Muscle of leg (tissue), 11 donors: ENCODE data around the gene SCGB2A2. TPM values are rescaled to one million over a fixed set of nuclear protein-coding genes. Genes with fewer than 3 reads are reported as not detected.

Source experiments
- DNase-seq: peaks from one replicate; pipeline ENCODE4 v3.0.0; 2013
- H3K27ac ChIP-seq: one replicate; pipeline ENCODE4 v1.5.1; 2013; ENCODE audit warnings: mild to moderate bottlenecking, low read length, control low read depth
- H3K27me3 ChIP-seq: one replicate; pipeline ENCODE4 v1.6.1; 2013; ENCODE audit warnings: low read length; ENCODE audit not compliant: control insufficient read depth, insufficient read depth
- H3K36me3 ChIP-seq: one replicate; pipeline ENCODE4 v1.6.1; 2013; ENCODE audit warnings: low read length; ENCODE audit not compliant: control insufficient read depth, insufficient read depth
- H3K4me1 ChIP-seq: one replicate; pipeline ENCODE4 v1.6.1; 2013; ENCODE audit warnings: low read length; ENCODE audit not compliant: control insufficient read depth, insufficient read depth
- H3K4me3 ChIP-seq: one replicate; pipeline ENCODE4 v1.5.1; 2013; ENCODE audit warnings: low read length, control low read depth
- H3K9me3 ChIP-seq: replicated peaks from 2 replicates; pipeline ENCODE4 v1.6.1; 2013; ENCODE audit warnings: low read depth, low read length; ENCODE audit not compliant: control insufficient read depth
- WGBS: methylation state at CpG from one replicate; pipeline ENCODE4 v1.1.5; 2013; ENCODE audit warnings: missing lambda C conversion rate; ENCODE audit not compliant: insufficient coverage; 5-methylcytosine and 5-hydroxymethylcytosine counted together
- polyA plus RNA-seq, 8 donors: library from polyadenylated mRNA; unstranded; fragments of 120-200 nt; gene quantifications; one replicate each; pipeline versions ENCODE4 v1.2.1 to v1.2.3, GENCODE V29; 2013; ENCODE audit warnings: inconsistent platforms in 1 of 8, low replicate concordance in 1 of 8; ENCODE audit not compliant: insufficient read length in 8 of 8, insufficient read depth in 1 of 8
- total RNA-seq: library from RNA; stranded (reverse); fragments of 120-200 nt; gene quantifications from one replicate; pipeline ENCODE4 v1.2.4, GENCODE V29; 2013

SCGB2A2 gene
- total and polyA plus RNA-seq, 9 donors = 0.38 TPM; not detected in 8

- peak; percentile 37 for DNase-seq
- Histone ChIP-seq H3K4me1 (no peaks in the 10 kb centered on the region), H3K4me3 (no peak overlapping the region), H3K36me3 (no peaks in the 10 kb centered on the region), H3K27me3 (peaks cover 5% of the 10 kb centered on the region), H3K9me3 (no peaks in the 10 kb centered on the region), H3K27ac (no peak overlapping the region)
- 36% methylated on average over 2 of the region's 2 CpGs for WGBS
Observed at GRCh38 chr11:62295504-62295903, 25.5 kb downstream of the SCGB2A2 start.

DNA sequence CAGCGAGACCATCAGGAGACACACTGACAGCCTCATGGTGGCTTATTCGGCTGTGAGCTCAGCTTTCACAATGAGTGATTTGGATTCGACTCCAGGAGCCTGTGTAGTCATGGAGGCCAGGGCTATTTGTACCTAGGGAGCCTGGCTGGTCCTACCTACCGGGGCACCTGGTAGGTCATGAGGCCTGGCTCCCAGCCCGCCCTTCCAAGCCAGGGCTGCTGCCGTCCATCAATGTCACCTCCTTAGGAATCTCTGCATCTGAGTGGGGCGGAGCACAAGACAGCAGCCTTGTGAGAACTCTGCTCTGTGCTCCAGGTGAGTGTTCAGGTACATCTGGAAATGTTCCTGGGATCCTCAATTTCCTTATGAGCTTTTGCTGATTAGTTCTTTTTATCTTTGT lies 29.0 kb downstream of the SCGB2A2 start, which contains the start of gene SCGB1D4:
Gene SCGB1D4, minus strand, starts transcription at position 101 of the 400 bp plus-strand sequence. Its CDS starts 65 bp downstream, at position 36.
- no peaks in the 10 kb centered on the region for H3K9me3 ChIP-seq
- H3K27me3 ChIP-seq = peaks cover 5% of the 10 kb centered on the region
- no peaks in the 10 kb centered on the region for H3K36me3 ChIP-seq
- 56% methylated on average over 7 of the region's 7 CpGs for WGBS
- no peak for DNase-seq
- no peak within 1 kb of the TSS for H3K27ac ChIP-seq
- no peaks in the 10 kb centered on the region for H3K4me1 ChIP-seq
- no peak within 1 kb of the TSS for H3K4me3 ChIP-seq

- H3K4me3 ChIP-seq = no peak overlapping the region
Observed at GRCh38 chr11:62306227-62306626, 36.3 kb downstream of the SCGB2A2 start.

DNA sequence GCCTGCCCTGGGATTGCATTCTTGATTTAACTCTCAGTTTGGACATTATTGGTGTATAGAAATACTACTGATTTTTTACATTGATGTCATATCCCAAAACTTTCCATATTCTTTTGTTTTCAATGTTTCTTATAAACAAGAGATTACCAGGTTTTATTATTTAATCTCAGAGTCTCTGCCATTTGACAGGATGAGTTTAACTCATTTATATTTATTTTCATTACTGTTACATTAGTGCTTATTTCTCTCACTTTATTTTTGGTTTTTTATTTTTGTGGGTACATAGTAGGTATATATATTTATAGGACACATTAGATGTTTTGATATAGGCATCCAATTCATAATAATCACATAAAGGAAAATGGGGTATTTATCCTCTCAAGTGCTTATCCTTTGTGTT lies 38.0 kb downstream of the SCGB2A2 start:
- Histone ChIP-seq H3K4me3 (no peak overlapping the region), H3K36me3 (no peaks in the 10 kb centered on the region), H3K4me1 (no peaks in the 10 kb centered on the region), H3K27ac (no peak overlapping the region), H3K27me3 (peaks cover 2% of the 10 kb centered on the region), H3K9me3 (peaks cover 3% of the 10 kb centered on the region)
- no peak for DNase-seq

More at GRCh38 chr11:62306227-62306626, 36.3 kb downstream of the SCGB2A2 start:
- H3K27me3 ChIP-seq = peaks cover 2% of the 10 kb centered on the region
- H3K27ac ChIP-seq = no peak overlapping the region
- H3K4me1 ChIP-seq = no peaks in the 10 kb centered on the region
- H3K9me3 ChIP-seq = peaks cover 3% of the 10 kb centered on the region
- 83% methylated on average over 1 of the region's 6 CpGs for WGBS
- no peaks in the 10 kb centered on the region for H3K36me3 ChIP-seq
- no peak for DNase-seq

DNA sequence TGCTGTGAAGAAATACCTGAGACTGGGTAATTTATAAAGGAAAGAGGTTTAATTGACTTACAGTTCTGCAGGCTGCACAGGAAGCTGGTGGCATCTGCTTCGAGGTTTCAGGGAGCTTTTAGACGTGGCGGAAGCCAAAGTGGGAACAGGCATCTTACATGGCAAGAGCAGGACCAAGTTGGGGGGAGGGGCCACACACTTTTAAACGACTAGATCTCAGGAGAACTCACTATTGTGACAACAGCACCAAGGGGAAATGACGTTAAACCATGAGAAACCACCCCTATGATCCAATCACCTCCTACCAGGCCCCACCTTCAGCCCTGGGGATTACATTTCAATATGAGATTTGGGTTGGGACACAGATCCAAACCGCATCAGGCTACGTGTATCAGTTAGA lies 40.0 kb downstream of the SCGB2A2 start:
- H3K36me3 ChIP-seq = no peaks in the 10 kb centered on the region
- no peak overlapping the region for H3K4me3 ChIP-seq
- peaks cover 3% of the 10 kb centered on the region for H3K9me3 ChIP-seq
- peaks cover 4% of the 10 kb centered on the region for H3K27me3 ChIP-seq
- H3K4me1 ChIP-seq = no peaks in the 10 kb centered on the region
- H3K27ac ChIP-seq = no peak overlapping the region
- WGBS = 34% methylated on average over 3 of the region's 7 CpGs
- no peak for DNase-seq

GRCh38 chr11:62315431-62315830 lies 45.5 kb downstream of the SCGB2A2 start:
- no peak overlapping the region for H3K4me3 ChIP-seq
- H3K27ac ChIP-seq = no peak overlapping the region
- H3K36me3 ChIP-seq = no peaks in the 10 kb centered on the region
- H3K27me3 ChIP-seq = peaks cover 3% of the 10 kb centered on the region
- H3K4me1 ChIP-seq = no peaks in the 10 kb centered on the region
- no peak for DNase-seq
- H3K9me3 ChIP-seq = no peaks in the 10 kb centered on the region
- WGBS = 43% methylated on average over 1 of the region's 1 CpG

GRCh38 chr11:62322524-62322923 lies 52.6 kb downstream of the SCGB2A2 start:
- H3K27me3 ChIP-seq = peaks cover 5% of the 10 kb centered on the region
- H3K36me3 ChIP-seq = no peaks in the 10 kb centered on the region
- H3K27ac ChIP-seq = no peak overlapping the region
- no peak overlapping the region for H3K4me3 ChIP-seq
- no peak for DNase-seq
- no peaks in the 10 kb centered on the region for H3K4me1 ChIP-seq
- 82% methylated on average over 1 of the region's 2 CpGs for WGBS
- no peaks in the 10 kb centered on the region for H3K9me3 ChIP-seq

Other genes starting within 250 kb of the SCGB2A2 start
- 11.9 TPM for gene INCENP, start 146.1 kb upstream of the SCGB2A2 start, total RNA-seq
- 10 to 100 TPM; 15.8 to 27.5 (median 19.9) TPM for gene INCENP, start 146.1 kb upstream of the SCGB2A2 start, polyA plus RNA-seq
- gene SCGB1D1, start 79.9 kb upstream of the SCGB2A2 start, total RNA-seq = not detected
- not detected for gene SCGB1D1, start 79.9 kb upstream of the SCGB2A2 start, polyA plus RNA-seq
- not detected for gene SCGB2A1, start 61.5 kb upstream of the SCGB2A2 start, total RNA-seq
- gene SCGB2A1, start 61.5 kb upstream of the SCGB2A2 start, polyA plus RNA-seq = not detected
- gene SCGB1D2, start 27.9 kb upstream of the SCGB2A2 start, total RNA-seq = not detected
- gene SCGB1D2, start 27.9 kb upstream of the SCGB2A2 start, polyA plus RNA-seq = not detected
- not detected for gene SCGB1D4, start 28.9 kb downstream of the SCGB2A2 start, total RNA-seq
- not detected for gene SCGB1D4, start 28.9 kb downstream of the SCGB2A2 start, polyA plus RNA-seq
- gene ASRGL1, start 67.3 kb downstream of the SCGB2A2 start, total RNA-seq = 2.5 TPM
- 1 to 10 TPM; 2.4 to 5.5 (median 3.6) TPM for gene ASRGL1, start 67.3 kb downstream of the SCGB2A2 start, polyA plus RNA-seq
- not detected for gene SCGB1A1, start 148.9 kb downstream of the SCGB2A2 start, total RNA-seq
- 1 to 10 TPM in 1 of 8 donors, not detected in 7; 1.7 TPM for gene SCGB1A1, start 148.9 kb downstream of the SCGB2A2 start, polyA plus RNA-seq